HT1080 (cell line): ENCODE data around the gene PARD3B. TPM values are rescaled to one million over a fixed set of nuclear protein-coding genes. Genes with fewer than 3 reads are reported as not detected.
A peak's percentile ranks its signal among the peaks of the same experiment; 100 is the strongest.

ENCODE experiments used
- DNase-seq: peaks from one replicate; pipeline ENCODE4 v3.0.0-alpha.2; 2015; ENCODE audit warnings: low read depth
- total RNA-seq: library from RNA; depleted of rRNA; stranded (reverse); fragments of >200 nt; shearing (Covaris generic); gene quantifications from 2 replicates; pipeline ENCODE4 v1.2.3, GENCODE V29; 2014

Gene PARD3B
- total RNA-seq, 1 experiment from 2014 or later: 2.2 TPM

DNA sequence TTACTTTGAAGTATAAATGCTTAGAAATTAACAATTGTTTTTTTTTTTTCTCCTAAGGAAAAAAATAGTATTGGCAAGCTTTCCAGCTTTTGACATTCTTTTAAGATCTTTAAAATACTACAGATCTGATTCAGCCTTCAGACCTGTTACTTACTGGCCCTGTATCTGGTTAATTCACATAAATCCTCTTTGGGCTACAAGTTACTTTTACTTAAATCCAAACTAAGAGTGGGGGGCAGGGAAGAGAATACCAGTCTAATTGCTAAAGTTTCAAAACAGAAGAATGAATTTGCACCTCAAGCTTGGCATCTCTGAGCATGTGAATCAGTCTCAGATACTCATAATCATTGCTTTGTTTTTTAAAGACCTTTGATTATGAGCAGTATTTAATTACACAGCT is 386.3 kb downstream of the PARD3B start:
- DNase-seq: no peak

DNA sequence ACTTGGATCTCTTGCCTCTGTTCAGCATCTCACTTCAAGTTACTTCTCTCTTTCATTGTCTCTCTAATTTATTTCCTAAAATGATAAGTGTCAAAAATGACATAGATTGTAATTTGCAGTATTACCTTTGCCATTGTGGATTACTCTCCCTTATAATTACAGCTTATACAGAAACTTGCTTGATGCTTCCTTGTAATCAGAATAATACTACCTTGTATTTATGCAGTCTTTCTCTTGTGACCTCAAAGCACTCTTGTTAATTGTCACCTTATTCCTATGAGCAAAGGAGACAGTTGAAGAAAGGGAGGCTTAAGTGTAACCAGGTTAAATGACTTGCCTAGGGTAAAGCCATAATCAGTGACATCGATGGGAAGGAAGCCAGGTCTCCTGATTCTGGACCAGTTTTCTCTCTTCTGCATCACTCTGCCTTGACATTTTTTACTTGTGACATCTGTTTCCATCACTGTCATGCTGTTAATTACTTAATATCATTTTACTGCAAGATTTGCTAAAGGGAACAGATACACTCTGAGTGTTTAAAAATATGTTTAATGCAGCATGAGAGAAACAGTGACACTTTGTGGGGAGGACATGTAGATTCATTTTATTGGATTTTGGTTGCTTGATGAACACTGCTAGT is 388.6 kb downstream of the PARD3B start:
- no peak for DNase-seq

DNA sequence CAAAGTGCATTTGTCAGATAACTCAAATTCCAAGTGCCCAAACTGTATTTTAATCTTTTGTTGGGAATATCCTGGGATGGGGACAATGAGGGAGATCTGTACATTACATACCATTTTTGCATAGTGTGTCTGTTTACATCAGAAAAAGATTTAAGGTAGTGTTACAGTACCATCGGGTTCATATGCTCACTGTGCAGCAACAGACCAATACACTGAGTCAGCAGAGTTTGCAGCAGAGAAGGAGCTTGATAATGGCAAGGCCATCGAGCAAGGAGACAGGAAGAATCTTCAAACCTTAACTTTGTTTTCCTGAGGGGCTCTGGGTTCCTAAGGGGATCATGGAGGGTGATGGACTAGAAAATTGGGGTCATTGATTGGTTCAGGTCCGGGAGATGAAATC is 399.7 kb downstream of the PARD3B start:
- DNase-seq: no peak

DNA sequence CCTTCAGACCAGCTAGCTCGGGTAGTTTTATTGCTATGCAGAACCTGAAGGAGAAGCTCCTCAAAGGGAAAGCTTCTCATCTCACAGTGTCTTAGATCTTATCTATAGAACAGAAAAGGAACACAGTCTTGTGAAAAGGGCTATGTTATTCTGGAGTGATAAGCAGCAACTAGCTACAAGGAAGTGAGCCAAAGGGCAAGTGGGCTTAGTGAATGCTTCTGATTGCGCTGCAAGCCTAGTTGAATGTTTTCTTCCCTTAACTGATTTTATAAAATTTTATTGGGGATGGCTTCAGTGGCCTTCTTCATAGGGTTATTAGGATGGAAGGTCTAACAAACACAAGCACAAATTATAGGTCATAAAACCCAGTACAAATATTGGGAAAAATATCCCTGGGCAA is 400.1 kb downstream of the PARD3B start:
- no peak for DNase-seq

DNA sequence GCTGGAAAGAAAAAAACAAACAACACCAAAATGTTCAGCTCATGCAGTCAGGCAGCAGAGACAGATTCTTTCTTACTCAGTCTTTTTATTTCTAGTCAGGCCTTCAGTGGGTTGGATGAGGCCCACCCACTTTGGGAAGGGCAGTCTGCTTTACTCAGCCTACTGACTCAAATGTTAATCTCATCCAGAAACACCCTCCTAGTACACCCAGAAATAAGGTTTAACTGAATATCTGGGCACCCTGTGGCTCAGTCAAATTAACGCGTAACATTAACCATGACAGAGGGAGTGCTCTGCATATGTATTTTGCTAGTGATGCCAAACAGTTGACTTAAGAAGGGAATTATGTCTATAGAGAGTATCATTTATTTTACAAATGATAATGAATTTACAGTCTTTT is 401.6 kb downstream of the PARD3B start:
- DNase-seq: no peak

DNA sequence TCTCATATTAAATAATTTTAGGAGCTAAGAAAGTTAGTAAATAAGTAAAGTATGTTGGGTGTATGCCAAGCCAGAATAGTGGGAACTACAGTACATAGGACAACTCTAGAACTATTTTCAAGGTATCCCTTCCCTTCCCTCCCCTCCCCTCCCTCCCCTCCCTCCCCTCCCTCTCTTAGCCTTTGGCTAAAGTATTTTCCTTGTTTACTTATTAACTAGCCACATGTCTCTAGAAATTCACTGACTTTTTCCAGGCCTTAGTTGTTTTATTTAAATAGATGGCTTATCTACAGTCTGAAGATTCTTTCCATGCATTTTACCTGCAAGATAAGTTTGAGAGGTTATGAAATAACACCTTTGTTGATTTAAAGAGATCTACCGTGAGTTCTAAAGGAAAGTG is 402.1 kb downstream of the PARD3B start:
- DNase-seq: no peak

DNA sequence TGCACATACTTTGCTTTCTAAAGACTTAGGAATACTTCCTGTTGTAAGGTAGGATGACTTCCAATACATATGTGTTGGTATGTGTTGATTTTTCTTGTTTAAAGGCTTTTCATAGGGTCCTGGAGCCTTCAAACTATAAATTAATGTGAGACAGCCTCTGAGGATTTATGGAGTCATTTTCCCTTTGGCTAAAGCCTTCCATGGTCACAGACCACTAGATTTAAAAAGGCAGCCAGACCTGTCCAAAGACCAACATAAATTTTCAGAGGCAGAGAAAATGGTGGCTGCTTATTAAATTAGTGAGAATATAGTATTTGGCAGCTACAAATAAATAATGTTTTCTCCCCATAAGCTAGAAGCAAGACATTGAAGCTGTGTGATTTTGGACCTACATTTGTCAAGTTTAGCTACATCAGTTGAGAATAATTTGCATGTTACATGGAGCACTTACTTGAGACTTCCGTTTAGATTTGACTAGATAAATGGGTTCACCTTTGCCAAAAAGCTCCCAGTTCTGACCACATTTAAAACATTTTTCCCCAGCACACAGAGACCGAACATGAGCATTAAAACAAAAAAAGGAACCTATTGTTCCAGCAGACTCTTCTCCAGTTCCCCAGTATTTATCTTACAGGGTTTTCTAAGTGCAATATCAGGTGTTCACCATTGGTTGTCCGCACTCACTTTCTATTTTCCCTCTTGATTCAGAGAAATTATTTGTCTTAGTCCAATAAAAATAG is 402.9 kb downstream of the PARD3B start:
- no peak for DNase-seq

DNA sequence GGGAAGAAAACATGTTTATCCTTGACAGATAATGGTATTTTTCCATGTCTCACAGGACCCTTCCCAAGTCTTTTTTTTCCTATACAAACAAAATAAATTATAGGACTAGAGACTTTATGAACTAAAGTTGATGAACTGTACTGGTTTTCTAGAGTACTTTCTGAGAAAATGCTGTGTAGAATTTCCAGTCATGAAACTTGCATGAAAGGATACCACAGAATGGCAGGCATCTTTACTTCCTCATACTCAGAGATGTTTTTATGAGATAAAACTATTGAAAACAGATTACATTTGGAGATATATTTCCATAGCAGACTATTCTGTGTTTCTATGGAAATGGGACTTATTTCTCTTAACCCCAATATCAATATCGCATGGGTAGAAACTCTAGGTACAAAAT is 403.5 kb downstream of the PARD3B start:
- no peak for DNase-seq

DNA sequence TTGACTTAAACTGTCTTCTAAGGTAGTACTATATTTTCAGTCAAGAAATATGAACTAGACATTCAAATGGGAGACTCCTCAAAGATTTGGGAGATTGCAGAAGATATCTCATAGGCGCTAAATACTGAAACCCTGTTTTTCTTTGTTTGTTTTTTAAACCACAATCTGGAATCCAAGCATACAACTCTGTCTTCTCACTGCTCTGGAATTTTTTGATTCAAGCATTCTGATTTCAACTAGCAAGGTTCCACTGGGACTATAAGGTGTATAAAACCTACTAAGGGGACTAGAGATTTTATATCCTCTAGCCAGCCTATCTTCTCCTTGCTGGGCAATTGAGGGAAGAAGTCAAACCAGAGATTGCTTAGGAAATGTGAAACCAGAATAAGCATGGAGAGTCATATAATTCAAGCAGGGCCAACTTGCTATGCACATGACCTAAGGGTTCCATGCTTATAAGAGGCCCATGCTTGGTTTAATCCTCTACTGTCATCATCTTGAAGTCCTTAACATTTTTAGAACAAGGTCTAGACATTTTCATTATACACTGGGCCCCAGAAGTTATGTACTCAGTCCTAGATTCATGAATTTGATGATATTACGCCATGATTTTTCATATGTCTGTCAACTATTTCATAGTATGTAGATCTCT is 405.5 kb downstream of the PARD3B start:
- DNase-seq: peak; percentile 27

DNA sequence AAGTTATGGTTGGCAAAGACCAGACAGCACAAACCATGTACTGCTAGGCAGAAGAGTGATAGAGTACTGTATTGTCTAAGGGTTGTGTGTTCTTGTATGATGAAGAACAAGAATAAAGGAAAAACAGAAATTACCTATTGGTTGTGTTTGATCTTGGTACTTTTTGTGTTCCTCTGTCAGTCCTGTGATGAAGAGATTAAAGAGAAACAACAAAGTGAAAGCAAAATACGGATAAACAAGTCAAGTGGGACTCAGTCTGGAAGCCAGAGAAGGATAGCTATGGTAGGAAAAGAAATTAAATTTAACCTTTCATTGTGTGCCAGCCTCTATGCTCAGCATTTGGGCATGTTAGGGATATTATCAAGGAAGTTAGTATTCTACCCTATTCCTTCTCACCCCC is 413.1 kb downstream of the PARD3B start:
- no peak for DNase-seq

DNA sequence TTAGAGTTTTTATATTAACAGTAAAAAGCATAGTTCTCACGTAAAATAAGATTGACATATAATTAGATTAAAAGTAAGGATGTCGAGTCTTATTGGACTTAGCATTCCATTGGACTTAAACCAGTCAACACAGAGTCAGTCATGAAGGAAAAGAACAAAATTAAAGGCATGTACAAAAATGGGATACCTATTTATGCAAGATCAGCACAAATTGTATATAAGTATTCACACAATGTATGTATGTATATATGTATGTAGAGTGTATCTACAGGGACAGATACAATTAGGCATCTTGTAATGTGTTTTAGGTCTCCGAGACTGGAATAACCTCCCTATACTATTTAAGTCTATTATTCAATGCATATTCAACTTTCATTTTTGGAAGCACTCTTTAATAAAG is 419.1 kb downstream of the PARD3B start:
- no peak for DNase-seq

DNA sequence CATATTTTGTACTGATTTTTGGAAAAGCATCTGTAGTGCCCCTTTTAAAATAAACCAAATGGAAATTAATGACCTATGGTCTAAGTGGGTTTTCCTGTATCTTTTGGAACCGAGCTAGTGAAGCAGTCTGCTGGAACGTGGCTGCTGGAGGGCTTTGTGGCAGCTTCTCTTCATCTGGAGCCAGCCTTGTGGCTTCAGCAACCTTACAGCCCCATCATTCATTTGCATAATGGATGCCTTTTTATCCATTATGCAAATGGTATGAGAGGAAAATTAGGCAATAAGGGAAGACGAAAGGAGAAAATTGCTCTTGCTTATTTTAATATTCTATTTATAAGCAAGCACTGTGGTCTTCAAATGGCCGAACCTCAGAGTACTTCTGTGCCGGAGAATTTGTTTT is 421.0 kb downstream of the PARD3B start:
- no peak for DNase-seq

DNA sequence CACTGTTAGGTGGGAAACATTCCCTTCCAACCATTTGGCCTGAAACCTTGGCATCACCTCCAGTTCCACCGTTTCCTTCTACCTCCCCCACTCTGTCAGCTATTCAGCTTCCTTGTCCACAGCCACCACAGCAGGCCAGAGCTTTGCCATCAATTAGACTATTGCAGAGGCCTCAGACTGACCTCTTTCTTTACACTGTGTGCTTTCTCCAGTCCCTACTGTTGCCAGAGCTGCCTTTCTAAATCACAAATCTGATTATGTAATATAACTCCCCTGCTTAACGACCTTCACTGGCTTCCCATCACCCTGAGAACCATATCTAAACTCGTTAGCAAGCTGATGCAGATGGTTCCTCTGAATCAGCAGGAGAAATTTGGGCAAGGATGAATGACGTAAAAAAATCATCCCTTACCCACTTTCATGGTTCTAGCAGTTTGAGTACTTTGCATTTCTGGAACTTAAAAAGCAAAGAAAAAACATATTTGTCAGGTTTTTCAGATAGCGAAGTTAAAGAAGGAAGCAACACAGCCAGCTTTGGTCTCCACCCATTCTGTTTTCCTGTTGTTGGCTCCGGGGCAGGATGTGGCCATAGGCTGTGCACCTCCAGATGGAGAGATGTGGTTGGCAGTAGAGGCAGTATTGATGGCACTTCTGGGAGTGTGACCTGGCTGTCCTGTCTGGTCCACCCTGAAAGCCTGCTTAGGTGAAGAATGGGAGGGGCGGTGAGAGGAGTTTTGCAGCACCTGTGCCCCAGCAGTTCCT is 422.1 kb downstream of the PARD3B start:
- no peak for DNase-seq

DNA sequence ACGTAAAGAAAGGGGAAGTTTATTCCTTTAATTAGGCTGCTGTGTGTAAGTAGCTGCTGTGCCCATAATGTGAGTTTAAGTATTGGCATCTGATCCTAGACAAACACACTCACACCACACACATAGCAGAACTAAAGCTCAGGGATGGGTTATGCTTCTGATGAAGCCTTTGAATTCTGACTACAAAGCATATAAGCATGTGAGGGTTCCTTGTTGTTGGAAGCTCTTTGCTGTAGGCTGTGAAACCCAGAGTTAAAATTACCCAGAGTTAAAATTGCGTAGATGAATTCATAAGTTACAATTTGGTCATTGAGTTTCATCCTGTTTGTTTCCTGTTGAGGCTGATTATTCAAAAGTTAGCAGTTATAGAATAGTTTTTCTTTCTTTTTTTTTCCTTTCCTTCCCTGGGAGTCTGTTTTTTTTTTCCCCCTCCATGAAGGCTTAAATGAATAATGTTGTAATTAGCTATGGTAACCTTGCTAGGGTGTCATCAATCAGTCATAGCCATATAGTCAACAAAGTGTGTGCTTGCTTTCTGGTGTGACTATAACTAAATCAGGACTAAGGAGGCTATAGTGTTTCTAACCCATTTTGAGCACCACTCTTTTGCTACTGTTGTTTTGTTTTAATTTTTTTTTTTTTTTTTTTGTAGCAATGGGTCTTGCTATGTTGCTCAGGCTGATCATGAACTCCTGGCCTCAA is 426.1 kb downstream of the PARD3B start:
- DNase-seq: no peak

DNA sequence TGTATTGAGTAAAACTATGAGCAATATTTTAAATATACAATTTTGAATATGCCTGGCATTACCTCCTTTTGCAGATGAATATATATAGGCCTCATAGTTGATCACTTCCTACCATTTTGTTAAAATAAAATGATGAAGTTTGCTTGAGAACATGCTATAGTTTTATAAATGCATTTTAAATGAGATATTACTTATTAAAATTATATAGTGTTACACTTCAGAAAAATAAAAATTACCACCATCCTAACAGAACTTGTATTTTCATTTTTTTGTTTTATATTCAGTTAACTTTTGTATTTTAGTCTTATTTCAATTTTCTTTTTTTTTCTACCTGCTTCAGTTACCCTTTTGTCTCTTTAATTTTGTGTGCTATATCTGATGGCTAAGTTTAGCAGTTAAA is 426.9 kb downstream of the PARD3B start:
- DNase-seq: no peak

DNA sequence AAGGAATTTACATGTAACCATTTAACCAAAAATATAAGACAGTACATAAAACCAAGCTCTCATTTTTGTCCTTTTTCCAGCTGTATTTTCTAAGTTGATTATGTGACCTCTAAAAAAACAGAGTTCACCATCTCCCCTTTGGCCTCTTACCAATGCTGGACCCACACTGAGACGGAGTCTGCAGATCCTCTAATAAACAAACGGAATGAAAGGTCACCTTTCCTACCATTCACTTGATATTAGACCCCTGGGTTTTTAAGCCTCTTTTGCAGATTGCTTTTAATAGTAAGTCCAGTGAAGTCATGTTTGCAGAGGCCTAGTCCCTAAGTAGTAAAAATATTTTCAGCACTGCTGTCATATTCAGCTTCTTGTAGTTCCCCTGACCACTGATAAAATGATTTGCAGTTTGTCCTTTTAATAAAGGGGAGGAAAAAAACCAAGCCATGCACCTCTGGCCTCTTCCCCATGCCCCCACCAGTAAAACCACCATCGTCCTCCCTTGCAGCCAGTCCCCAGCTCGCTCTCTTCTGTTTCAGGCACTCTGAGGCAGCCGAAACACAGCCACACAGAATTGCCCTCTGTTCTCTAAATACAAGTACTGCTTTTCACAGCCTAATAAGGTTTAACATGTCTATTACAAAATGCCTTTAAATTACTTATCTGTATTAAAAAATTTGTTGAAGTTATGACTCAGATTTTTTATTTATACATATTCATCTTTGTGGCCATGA is 427.5 kb downstream of the PARD3B start:
- no peak for DNase-seq

DNA sequence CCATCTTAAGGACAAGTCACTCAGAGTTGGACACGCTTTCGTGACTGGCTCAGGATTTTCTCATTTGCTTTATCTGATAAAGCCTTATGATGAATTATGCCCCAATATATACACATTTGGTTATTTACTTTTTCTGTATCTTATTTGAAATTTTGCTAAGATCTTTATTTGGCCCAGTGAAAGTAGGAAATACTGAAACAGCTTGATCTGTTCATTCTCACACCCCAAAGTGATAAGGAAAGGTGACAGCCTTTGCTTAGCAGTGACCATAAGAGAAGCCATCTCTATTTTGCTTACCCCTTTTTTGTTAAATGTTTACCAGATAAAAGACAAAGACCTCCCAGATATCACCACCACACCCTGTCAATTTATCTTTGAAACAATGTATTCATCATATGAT is 428.3 kb downstream of the PARD3B start:
- no peak for DNase-seq

DNA sequence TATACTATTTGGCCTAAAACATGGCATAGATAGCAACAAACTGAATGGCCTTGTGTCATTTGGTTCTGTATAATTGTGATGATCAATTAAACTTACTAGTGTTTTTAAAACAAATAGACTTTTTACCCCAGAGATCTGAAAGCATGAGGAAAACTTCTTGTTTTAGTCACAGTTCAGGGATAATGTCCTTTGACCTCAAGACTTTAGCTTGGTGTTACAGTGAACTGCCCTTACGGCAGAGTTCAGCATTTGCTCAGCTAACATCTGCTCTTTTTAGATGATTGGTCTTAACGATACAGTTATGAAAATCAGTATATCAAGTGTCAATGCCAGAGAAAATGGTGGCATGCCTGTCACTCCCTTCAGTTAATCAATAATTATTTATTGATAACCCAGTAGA is 429.2 kb downstream of the PARD3B start:
- DNase-seq: no peak

DNA sequence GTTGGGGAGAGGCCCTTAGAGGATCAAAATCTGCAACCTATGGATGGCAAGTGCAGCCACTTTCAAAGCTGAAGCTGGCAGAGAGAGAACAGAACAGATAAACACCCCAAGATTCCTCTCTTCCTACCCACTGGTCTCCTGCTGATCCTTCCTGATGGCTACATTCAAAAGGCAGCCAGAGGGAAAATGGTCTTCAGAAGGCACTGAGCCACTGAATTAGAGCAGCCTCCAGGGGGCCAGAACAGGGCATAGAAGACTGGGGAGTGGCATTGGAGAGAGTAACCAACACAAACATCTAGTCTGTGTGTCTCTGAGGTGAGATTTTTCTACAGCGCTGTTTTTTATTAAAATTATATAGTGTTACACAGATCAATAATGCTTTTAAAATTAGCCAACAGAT is 432.6 kb downstream of the PARD3B start:
- no peak for DNase-seq

DNA sequence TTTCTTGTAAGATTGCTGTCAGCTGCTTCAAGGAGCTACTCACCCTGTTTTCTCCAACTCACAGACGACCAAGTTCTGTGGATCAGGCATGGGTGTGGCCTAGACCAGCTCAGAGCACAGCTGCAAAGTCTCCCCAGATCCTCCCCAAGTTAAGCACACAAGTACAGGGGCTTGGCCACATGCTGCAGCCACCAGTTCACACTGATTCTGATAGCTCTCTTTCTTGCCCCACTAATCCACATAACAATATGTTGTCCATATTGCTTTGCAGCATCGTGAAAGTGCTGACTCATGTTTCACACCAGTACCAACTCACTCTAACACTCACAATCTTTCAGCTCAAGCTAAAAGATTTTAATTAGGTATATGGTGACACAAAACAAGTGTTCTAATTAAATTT is 437.0 kb downstream of the PARD3B start:
- DNase-seq: no peak

DNA sequence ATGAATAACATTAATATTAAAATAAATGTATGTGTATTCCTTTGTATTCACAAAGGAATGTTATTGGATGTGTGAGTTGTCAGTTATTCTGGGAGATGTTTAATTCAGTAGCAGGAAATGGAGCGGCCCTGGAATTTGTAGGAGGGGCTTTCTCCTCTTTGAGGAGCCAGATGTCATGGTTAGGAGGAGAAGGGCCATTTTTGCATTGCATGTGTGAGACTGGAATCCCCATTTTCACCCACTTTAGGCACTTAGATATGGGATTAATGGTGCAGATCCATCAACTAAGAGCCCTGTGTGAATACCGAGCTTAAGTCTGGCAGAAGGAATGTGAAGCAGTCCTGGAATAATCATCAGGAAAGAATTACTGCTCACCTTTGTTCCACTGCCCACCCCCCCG is 439.2 kb downstream of the PARD3B start:
- DNase-seq: peak; percentile 10
